ENCODE data around the gene RNU6-1. TPM values are rescaled to one million over a fixed set of nuclear protein-coding genes. Genes with fewer than 3 reads are reported as not detected.

RNU6-1 gene
- polyA plus RNA-seq, 1 of the 3 experiments (the other 2 are of a cell fraction) = not detected

GRCh38 chr15:67805008-67805665 is 34.7 kb downstream of the RNU6-1 start (continued):
- TF ChIP-seq, protein P1, sequence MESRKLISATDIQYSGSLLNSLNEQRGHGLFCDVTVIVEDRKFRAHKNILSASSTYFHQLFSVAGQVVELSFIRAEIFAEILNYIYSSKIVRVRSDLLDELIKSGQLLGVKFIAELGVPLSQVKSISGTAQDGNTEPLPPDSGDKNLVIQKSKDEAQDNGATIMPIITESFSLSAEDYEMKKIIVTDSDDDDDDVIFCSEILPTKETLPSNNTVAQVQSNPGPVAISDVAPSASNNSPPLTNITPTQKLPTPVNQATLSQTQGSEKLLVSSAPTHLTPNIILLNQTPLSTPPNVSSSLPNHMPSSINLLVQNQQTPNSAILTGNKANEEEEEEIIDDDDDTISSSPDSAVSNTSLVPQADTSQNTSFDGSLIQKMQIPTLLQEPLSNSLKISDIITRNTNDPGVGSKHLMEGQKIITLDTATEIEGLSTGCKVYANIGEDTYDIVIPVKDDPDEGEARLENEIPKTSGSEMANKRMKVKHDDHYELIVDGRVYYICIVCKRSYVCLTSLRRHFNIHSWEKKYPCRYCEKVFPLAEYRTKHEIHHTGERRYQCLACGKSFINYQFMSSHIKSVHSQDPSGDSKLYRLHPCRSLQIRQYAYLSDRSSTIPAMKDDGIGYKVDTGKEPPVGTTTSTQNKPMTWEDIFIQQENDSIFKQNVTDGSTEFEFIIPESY (IDR thresholded peaks at IDR 0.05; ENCODE audit: borderline replicate concordance, low read depth) = no peak
- TF ChIP-seq ELF1 (IDR thresholded peaks at IDR 0.05) = no peak
- no peak for TF ChIP-seq RXRA (IDR thresholded peaks at IDR 0.05; ENCODE audit: borderline replicate concordance, low read depth)
- no peak for TF ChIP-seq TCF12 (IDR thresholded peaks at IDR 0.05)
- no peak for TF ChIP-seq GABPA (IDR thresholded peaks at IDR 0.05; ENCODE audit: low read depth)
- no peak for TF ChIP-seq CHD2 (IDR thresholded peaks at IDR 0.05; ENCODE audit: low read length, partially characterized antibody)
- TF ChIP-seq MEF2A (IDR thresholded peaks at IDR 0.05; ENCODE audit: borderline replicate concordance, low read depth) = no peak
- TF ChIP-seq YY1 (IDR thresholded peaks at IDR 0.05; ENCODE audit: low read depth) = no peak
- no peak for TF ChIP-seq JUND (IDR thresholded peaks at IDR 0.05)

- Histone ChIP-seq H3K79me2 (ENCODE audit: insufficient read depth) (no peaks in the 10 kb centered on the region), H3K4me2 (no peak overlapping the region), H3K36me3 (replicated peaks in 1 of 2; ENCODE audit: control insufficient read depth in 1 of 2, insufficient read depth in 2 of 2, low read length in 1 of 2) (no peaks in the 10 kb centered on the region), H3K9me2 (no peaks in the 10 kb centered on the region), H3K27me3 (ENCODE audit: insufficient read depth) (no peaks in the 10 kb centered on the region), H3K4me3 (ENCODE audit: low read depth in 2 of 2, low read length in 1 of 2) (no peak overlapping the region), H2AFZ (ENCODE audit: low read depth) (no peak overlapping the region), H3K27ac (ENCODE audit: low read depth in 2 of 2, low read length in 1 of 2) (no peak overlapping the region), H4K20me1 (ENCODE audit: insufficient read depth) (no peaks in the 10 kb centered on the region), H3K4me1 (ENCODE audit: control insufficient read depth in 1 of 2, insufficient read depth in 2 of 2, low read depth in 1 of 2, low read length in 1 of 2) (peaks cover 0 to 8% of the 10 kb centered on the region in 2 experiments; a peak in 1 of 4 replicates), H3F3A (replicated peaks; ENCODE audit: insufficient read depth) (no peaks in the 10 kb centered on the region), H3K9ac (no peak overlapping the region), H3K9me3 (no peaks in the 10 kb centered on the region)
- TF ChIP-seq FOSL2 (IDR thresholded peaks at IDR 0.05; ENCODE audit: borderline replicate concordance, low read depth) (no peak), RCOR1 (IDR thresholded peaks at IDR 0.05; ENCODE audit: low read length) (no peak), POLR2AphosphoS5 (IDR thresholded peaks at IDR 0.05; ENCODE audit: low read depth, low read length) (no peak), YY1 (IDR thresholded peaks at IDR 0.05; ENCODE audit: low read depth) (no peak), RFX5 (IDR thresholded peaks at IDR 0.05; ENCODE audit: low read length) (no peak), CTCF (IDR thresholded peaks at IDR 0.05) (no peak), JUND (IDR thresholded peaks at IDR 0.05) (no peak), SIN3A (IDR thresholded peaks at IDR 0.05; ENCODE audit: borderline replicate concordance, low read depth, low read length) (no peak)
- TF ChIP-seq, protein P2, sequence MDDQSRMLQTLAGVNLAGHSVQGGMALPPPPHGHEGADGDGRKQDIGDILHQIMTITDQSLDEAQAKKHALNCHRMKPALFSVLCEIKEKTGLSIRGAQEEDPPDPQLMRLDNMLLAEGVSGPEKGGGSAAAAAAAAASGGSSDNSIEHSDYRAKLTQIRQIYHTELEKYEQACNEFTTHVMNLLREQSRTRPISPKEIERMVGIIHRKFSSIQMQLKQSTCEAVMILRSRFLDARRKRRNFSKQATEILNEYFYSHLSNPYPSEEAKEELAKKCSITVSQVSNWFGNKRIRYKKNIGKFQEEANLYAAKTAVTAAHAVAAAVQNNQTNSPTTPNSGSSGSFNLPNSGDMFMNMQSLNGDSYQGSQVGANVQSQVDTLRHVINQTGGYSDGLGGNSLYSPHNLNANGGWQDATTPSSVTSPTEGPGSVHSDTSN (IDR thresholded peaks at IDR 0.05) = no peak
- WGBS (ENCODE audit: low lambda C conversion rate) = 88% methylated on average over 20 of the region's 27 CpGs
- DNase-seq = no peak
- ChIA-PET CTCF (no interaction called here), POLR2A (no interaction called here)
These were observed 35.6 kb downstream of the RNU6-1 start for GRCh38 chr15:67803996-67804843.

Data from SK-N-SH (cell line).